Tibial nerve (tissue), 4 donors: ENCODE results near the gene KCNIP3.

Experiments
- EP300 ChIP-seq, 2 donors: sonication (generic); formaldehyde crosslinking; IDR thresholded peaks; one replicate each; pipeline ENCODE4 v1.6.1; 2017; ENCODE audit warnings: antibody characterized with exemption in 2 of 2, mild to moderate bottlenecking in 1 of 2
- TF ChIP-seq, protein P1 (sequence below), 5 experiments: fragments of 200-600 bp in 3 of 5; fragments of 450-650 bp in 2 of 5; sonication (generic) in 3 of 5; IDR thresholded peaks; one replicate each; pipeline ENCODE4 v1.5.1; 2016 to 2019; ENCODE audit warnings: antibody characterized with exemption in 5 of 5, mild to moderate bottlenecking in 3 of 5, moderate library complexity in 2 of 5

DNA sequence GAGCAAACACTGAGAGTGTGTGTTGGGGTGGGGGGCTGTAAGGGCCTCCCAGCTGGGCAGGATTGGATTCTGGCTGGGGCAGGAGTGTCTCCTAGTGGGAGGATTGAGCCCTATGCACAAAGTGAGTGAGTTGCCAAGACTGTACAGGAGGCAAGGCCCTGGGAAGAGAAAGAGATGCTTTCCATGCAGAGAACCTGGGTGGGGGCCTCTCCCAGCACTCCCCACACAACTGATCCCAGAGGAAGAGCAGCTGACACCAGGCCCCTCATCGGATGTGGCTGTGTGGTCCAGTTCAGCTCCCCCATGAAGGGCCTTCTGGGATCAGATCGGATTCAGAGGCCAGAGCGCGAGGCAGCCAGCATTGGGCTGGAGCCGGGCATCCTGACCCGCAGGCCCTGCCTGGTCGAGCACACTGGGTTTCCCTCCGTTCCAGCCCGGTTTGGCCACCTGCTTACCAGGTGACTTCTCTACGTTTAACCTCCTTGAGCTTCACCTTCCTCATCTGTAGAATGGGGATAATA, 56.0 kb downstream of the KCNIP3 start:
- TF ChIP-seq, protein P1, sequence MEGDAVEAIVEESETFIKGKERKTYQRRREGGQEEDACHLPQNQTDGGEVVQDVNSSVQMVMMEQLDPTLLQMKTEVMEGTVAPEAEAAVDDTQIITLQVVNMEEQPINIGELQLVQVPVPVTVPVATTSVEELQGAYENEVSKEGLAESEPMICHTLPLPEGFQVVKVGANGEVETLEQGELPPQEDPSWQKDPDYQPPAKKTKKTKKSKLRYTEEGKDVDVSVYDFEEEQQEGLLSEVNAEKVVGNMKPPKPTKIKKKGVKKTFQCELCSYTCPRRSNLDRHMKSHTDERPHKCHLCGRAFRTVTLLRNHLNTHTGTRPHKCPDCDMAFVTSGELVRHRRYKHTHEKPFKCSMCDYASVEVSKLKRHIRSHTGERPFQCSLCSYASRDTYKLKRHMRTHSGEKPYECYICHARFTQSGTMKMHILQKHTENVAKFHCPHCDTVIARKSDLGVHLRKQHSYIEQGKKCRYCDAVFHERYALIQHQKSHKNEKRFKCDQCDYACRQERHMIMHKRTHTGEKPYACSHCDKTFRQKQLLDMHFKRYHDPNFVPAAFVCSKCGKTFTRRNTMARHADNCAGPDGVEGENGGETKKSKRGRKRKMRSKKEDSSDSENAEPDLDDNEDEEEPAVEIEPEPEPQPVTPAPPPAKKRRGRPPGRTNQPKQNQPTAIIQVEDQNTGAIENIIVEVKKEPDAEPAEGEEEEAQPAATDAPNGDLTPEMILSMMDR (IDR thresholded peaks at IDR 0.05): no peak
- TF ChIP-seq EP300 (IDR thresholded peaks at IDR 0.05): no peak
